AG08396 (cell line): Measurements from ENCODE around the gene DENND5A.
A peak's percentile ranks its signal among the peaks of the same experiment; 100 is the strongest.

Source experiments
- DNase-seq: peaks from one replicate; pipeline ENCODE4 v3.0.0; 2012; ENCODE audit warnings: low spot score, mixed read lengths

Gene DENND5A

DNA sequence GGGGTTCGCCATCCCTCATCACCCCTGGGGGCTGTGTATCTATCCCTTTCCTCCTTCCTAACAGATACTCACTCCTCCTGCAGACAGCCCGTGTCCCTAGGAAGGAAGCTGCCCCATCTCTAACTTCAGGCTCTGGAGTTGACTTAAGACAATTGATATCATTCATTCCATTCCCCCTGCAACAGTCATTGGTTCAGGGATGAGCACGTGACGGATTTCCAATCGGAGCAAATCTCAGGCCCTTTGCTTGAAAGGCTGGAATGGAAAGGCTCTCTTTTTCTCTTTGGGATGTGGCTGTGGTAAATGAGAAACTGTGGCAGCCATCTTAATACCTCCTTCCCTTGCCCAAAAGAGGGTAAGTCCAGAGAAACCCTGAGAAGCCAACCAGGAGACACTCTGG, 168.7 kb downstream of the DENND5A start:
- DNase-seq: no peak

DNA sequence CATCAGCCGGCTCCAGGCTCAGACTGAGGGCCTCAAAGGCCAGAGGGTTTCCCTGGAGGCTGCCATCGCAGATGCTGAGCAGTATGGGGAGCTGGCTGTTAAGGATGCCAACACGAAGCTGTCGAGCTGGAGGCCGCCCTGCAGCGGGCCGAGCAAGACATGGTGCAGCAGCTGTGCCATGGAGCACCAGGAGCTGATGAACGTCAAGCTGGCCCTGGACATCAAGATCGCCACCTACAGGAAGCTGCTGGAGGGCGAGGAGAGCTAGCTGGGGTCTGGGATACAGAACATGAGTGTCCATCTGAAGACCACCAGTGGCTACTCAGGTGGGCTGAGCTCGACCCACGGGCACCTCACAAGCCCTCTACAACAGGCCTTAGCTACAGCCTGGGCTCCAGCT, 169.7 kb downstream of the DENND5A start:
- DNase-seq: no peak

DNA sequence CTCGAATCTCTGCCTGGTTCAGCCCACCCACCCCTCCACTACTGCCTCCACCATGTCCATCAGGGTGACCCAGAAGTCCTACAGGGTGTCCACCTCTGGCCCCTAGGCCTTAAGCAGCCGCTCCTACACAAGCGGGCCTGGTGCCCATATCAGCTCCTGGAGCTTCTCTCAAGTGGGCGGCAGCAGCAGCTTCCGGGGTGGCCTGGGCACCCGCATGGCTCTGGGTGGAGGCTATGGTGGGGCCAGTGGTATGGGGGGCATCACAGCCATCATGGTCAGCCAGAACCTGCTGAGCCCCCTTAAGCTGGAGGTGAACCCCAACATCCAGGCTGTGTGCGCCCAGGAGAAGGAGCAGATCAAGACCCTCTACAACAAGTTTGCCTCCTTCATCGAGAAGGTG, 170.7 kb downstream of the DENND5A start:
- no peak for DNase-seq

DNA sequence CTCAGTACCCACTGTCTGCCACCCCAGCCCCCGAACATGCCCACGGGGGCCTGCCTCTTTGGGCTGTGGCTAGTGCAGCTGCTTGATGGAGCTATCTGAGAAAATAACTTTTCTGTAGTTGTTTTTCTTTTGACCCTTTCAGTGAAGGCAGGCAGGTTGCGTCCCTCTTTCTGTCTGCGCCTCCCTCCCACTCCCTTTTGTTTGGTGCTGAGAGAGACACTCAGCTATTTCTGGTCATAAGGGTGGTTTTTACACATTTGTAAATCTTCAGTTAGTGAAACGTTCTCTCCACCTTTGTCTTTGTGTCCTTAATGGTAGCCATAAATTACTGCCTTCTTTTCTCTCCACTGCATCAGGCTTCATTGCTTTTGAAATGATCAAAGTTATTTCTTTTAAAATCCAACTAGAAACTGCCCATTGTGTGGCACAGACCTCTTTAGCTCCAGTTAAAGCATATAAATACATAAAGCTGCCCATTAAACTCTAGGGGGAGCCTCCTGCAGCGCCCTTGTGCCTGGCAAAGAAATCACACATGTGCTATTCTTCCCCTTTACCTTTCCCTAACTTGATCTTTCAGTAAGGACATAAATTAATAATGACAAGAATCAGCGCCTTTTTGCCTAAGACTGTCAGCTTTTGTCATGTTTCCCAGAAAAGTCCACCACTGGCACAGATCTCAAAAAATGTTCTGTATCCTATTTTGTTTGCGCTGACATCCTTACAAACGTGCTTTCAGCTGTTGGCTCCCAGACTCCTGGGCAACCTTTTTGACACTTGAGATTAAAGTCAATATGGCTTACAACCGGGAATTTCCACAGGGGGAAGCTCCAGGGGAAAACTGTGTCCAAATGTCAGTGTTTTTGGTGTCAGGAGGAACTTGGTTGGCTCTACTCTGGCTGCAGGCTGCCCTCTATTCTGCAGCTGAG, 172.0 kb downstream of the DENND5A start:
- DNase-seq: no peak

GRCh38 chr11:9092072-9092471, 173.1 kb downstream of the DENND5A start:
- DNase-seq: no peak

DNA sequence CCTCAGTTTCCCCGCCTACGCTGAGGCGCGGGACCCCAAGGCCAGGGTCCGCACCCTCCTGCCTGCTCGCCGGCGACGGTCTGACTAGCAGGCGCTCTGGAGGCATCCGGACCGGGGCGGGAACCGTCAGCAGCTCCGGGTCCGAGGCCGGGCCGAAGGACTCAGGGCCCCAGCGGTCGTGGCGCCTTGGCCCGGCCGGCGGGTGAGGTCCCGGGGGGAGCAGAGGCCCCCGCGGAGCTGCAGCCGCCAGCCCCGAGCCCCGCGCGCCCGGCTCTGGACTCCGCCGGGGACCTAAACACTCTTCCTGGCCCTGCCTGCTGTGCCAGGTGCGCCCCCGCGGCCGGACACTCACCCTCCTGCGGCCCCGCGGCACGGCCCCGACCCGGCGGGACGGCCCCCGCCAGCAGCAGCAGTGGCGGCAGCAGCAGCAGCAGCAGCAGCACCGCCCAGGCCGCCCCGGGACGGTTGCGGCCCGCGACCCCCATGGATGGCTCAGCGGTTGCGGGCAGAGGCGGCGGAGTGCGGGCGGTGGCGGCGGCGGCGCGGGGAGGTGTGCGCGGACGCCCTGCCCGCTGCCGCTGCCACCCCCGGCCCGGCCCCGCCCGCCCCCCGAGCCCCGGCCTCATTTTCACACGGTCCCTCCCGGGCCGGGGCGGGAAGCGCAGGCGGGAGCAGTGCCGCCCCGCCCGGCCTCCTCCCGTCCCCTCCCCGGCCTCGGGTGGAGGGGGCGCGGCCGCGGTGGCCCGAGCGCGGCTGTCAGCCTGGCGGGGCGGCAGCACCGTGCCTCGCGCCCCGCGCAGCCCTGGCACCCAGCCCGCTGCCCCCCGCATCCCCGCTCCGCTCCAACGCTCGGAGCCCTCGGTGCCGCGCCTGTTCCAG, 173.9 kb downstream of the DENND5A start, which contains the start of gene SCUBE2:
Gene SCUBE2 (minus strand): TSS at position 556 of the 879 bp plus-strand sequence. CDS start 71 bp downstream, at position 485.
- peak; percentile 64 for DNase-seq

DNA sequence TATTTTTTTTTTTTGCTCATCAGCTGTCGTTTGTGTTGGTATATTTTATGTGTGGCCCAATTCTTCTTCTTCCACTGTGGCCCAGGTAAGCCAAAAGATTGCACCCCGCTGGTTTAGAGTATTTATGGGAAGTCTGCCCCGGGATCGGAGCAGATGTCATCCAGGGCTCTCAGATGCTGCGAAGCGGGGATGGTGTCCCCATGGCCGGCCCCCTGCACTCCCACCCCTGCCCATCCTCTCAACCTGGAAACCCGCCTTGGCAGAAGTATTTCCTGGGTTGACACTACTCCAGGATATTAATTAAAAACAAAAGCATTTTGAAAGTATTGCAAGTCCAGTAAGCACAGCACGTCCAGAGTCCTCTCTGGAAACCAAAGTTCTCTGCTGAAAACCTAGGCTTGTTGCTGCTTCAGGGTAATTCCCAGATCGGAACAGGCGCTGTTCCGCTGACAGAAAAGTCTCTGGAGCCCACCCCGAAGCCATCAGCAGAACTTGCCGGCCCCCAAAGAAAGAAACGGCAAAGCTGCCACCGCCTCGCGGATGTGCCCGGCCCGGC, 174.6 kb downstream of the DENND5A start:
- DNase-seq: no peak

DNA sequence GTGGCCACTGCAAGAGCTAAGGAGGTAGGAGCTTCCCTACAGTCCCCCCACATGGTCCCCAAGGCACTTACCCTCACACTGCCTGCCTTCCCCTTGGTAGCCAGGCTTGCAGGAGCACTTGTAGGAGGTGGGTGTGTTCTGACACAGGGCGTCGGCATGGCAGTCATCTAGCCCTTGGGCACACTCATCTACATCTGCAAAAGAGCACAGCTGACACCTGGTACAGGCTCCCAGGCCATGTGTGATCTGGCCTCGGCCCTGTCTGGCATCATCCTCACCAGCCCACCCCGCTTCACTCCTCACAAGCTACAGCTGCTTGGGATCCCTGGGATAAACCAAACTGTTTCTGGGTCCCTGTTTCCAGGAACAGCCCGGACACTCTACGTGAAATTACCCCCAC, 175.5 kb downstream of the DENND5A start:
- DNase-seq: no peak

DNA sequence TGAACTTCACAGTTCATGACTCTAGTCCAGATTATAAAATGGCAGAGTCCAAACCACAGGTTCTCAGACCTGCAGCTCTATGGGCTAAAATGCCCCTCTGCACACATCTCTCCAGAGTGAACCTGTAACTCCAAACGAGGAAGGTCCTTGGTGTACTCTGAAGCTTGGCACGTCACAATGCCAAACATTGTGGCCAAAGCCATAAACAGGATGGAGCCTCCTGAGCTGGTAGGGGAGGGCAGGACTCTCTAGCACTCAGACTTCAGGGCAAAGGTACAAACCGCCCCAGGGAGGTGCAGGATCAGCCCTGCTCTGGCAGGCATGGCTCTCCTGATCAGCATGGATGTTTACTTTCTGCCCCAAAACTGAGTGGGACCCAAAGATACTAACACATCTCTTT, 176.1 kb downstream of the DENND5A start:
- no peak for DNase-seq
